Esophagus muscularis mucosa (tissue), 4 donors: ENCODE results near the gene IMPACT. TPM values are rescaled to one million over a fixed set of nuclear protein-coding genes. Genes with fewer than 3 reads are reported as not detected.

Experiments
- DNase-seq: peaks from one replicate; pipeline ENCODE4 v3.0.0-alpha.2; 2017; ENCODE audit errors: extremely low spot score
- H3K27ac ChIP-seq, 4 donors: fragments of 200-600 bp; sonication (generic); replicated peaks in 1 of 4; 1 replicate in 3 of 4; 2 replicates in 1 of 4; pipeline ENCODE4 v1.5.1; 2016 to 2019; ENCODE audit warnings: mild to moderate bottlenecking in 1 of 4
- H3K27me3 ChIP-seq, 4 donors: fragments of 200-600 bp; sonication (generic); one replicate each; pipeline versions ENCODE4 v1.5.1 to v1.6.0; 2016 to 2019
- H3K36me3 ChIP-seq, 4 donors: fragments of 200-600 bp; sonication (generic); one replicate each; pipeline ENCODE4 v1.5.1; 2016 to 2019
- H3K4me1 ChIP-seq, 4 donors: fragments of 200-600 bp; sonication (generic); one replicate each; pipeline ENCODE4 v1.5.1; 2016 to 2019
- H3K4me3 ChIP-seq, 4 donors: fragments of 200-600 bp; sonication (generic); 1 replicate in 2 of 4; 2 replicates in 2 of 4; pipeline ENCODE4 v1.5.1; 2016 to 2019; ENCODE audit warnings: mild to moderate bottlenecking in 4 of 4, moderate library complexity in 1 of 4
- H3K9me3 ChIP-seq, 4 donors: fragments of 200-600 bp; sonication (generic); 1 replicate in 3 of 4; 2 replicates in 1 of 4; pipeline ENCODE4 v1.5.1; 2016 to 2019
- EP300 ChIP-seq: sonication (generic); formaldehyde crosslinking; IDR thresholded peaks from one replicate; pipeline ENCODE4 v1.6.1; 2017; ENCODE audit warnings: antibody characterized with exemption
- POLR2A ChIP-seq: fragments of 450-650 bp; IDR thresholded peaks from one replicate; pipeline ENCODE4 v1.6.1; 2017; ENCODE audit warnings: antibody characterized with exemption, moderate library complexity, mild to moderate bottlenecking, low read depth
- POLR2AphosphoS5 ChIP-seq, 2 donors: sonication (generic); formaldehyde crosslinking; IDR thresholded peaks; one replicate each; pipeline ENCODE4 v1.6.1; 2017; ENCODE audit warnings: antibody characterized with exemption in 2 of 2
- WGBS: methylation state at CpG from one replicate; pipeline ENCODE4 v1.1.5; 2018; 5-methylcytosine and 5-hydroxymethylcytosine counted together
- intact Hi-C: fragments of 100-400 bp; cut with DNase I; formaldehyde crosslinking; loops from one replicate; pipeline ENCODE4 v1.15.1; 2023
- total RNA-seq, 4 donors: library from RNA; depleted of rRNA; stranded (reverse); fragments of >200 nt; gene quantifications; one replicate each; pipeline versions ENCODE4 v1.1.0 to v1.2.1, GENCODE V29; 2016
- TF ChIP-seq, protein P1 (sequence below), 3 experiments: fragments of 200-600 bp in 2 of 3; fragments of 450-650 bp in 1 of 3; sonication (generic) in 2 of 3; IDR thresholded peaks; one replicate each; pipeline ENCODE4 v1.5.1; 2017 to 2019; ENCODE audit warnings: antibody characterized with exemption in 3 of 3, mild to moderate bottlenecking in 2 of 3, moderate library complexity in 1 of 3

The IMPACT gene
- total RNA-seq, 4 donors from 2014 or later, result 16.2 to 18.5 (median 17.4) TPM

DNA sequence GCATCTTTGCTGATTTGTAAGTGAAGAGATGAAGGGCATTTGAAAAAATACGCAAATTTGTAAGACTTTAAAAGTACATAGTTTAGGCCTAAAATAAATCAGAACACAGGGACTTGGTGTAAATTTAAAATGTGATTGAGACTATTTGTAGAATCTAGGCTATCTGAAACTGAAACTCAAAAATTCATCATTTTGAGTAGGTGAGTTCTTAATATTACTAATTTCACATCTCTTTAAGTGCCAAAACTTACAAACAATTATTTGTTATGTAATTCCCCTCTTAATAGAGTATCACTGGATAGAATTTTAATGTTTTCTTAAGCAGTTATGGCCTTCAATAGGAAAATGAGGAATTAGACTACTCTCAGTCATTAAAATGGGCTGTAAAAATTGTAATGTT lies 20.0 kb downstream of the IMPACT start:
- Histone ChIP-seq H3K4me1 (no peaks in the 10 kb centered on the region), H3K27ac (no peak overlapping the region), H3K27me3 (no peaks in the 10 kb centered on the region), H3K4me3 (no peak overlapping the region), H3K9me3 (no peaks in the 10 kb centered on the region), H3K36me3 (peaks cover 39 to 88% (median 61%) of the 10 kb centered on the region in 4 donors)
- TF ChIP-seq POLR2A (no peak), EP300 (no peak)
- WGBS, result 100% methylated on average over 1 of the region's 1 CpG
- no peak for DNase-seq
- intact Hi-C loops, result no loop called here

GRCh38 chr18:24446953-24447538 lies 20.6 kb downstream of the IMPACT start:
- 86% methylated on average over 1 of the region's 1 CpG for WGBS
- Histone ChIP-seq H3K4me1 (no peaks in the 10 kb centered on the region), H3K27me3 (no peaks in the 10 kb centered on the region), H3K27ac (no peak overlapping the region), H3K9me3 (no peaks in the 10 kb centered on the region), H3K36me3 (peaks cover 33 to 88% (median 59%) of the 10 kb centered on the region in 4 donors), H3K4me3 (no peak overlapping the region)
- DNase-seq, result no peak
- intact Hi-C loops, result no loop called here
- TF ChIP-seq, protein P1, sequence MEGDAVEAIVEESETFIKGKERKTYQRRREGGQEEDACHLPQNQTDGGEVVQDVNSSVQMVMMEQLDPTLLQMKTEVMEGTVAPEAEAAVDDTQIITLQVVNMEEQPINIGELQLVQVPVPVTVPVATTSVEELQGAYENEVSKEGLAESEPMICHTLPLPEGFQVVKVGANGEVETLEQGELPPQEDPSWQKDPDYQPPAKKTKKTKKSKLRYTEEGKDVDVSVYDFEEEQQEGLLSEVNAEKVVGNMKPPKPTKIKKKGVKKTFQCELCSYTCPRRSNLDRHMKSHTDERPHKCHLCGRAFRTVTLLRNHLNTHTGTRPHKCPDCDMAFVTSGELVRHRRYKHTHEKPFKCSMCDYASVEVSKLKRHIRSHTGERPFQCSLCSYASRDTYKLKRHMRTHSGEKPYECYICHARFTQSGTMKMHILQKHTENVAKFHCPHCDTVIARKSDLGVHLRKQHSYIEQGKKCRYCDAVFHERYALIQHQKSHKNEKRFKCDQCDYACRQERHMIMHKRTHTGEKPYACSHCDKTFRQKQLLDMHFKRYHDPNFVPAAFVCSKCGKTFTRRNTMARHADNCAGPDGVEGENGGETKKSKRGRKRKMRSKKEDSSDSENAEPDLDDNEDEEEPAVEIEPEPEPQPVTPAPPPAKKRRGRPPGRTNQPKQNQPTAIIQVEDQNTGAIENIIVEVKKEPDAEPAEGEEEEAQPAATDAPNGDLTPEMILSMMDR (IDR thresholded peaks at IDR 0.05), result no peak
- no peak for TF ChIP-seq POLR2AphosphoS5 (IDR thresholded peaks at IDR 0.05)
- TF ChIP-seq POLR2A, result no peak
- TF ChIP-seq EP300, result no peak

- no peak for DNase-seq
- Histone ChIP-seq H3K27me3 (no peaks in the 10 kb centered on the region), H3K4me3 (no peak overlapping the region), H3K9me3 (no peaks in the 10 kb centered on the region), H3K27ac (no peak overlapping the region), H3K4me1 (no peaks in the 10 kb centered on the region), H3K36me3 (peaks cover 28 to 86% (median 53%) of the 10 kb centered on the region in 4 donors)
- no peak for TF ChIP-seq POLR2AphosphoS5 (IDR thresholded peaks at IDR 0.05)
- TF ChIP-seq, protein P1 (IDR thresholded peaks at IDR 0.05), result no peak
- no peak for TF ChIP-seq EP300
- TF ChIP-seq POLR2A, result no peak
- 79% methylated on average over 1 of the region's 1 CpG for WGBS
- intact Hi-C loops, result no loop called here
Observed at GRCh38 chr18:24447961-24448360, 21.5 kb downstream of the IMPACT start.

GRCh38 chr18:24456549-24456948 lies 30.1 kb downstream of the IMPACT start:
- DNase-seq, result no peak
- 95% methylated on average over 4 of the region's 4 CpGs for WGBS
- Histone ChIP-seq H3K36me3 (peaks cover 0 to 18% (median 2%) of the 10 kb centered on the region in 4 donors), H3K27ac (no peak overlapping the region), H3K4me3 (no peak overlapping the region), H3K4me1 (no peaks in the 10 kb centered on the region), H3K27me3 (no peaks in the 10 kb centered on the region), H3K9me3 (no peaks in the 10 kb centered on the region)
- intact Hi-C loops, result no loop called here
- no peak for TF ChIP-seq POLR2A
- TF ChIP-seq EP300, result no peak
- no peak for TF ChIP-seq POLR2AphosphoS5 (IDR thresholded peaks at IDR 0.05)
- TF ChIP-seq, protein P1 (IDR thresholded peaks at IDR 0.05), result no peak

DNA sequence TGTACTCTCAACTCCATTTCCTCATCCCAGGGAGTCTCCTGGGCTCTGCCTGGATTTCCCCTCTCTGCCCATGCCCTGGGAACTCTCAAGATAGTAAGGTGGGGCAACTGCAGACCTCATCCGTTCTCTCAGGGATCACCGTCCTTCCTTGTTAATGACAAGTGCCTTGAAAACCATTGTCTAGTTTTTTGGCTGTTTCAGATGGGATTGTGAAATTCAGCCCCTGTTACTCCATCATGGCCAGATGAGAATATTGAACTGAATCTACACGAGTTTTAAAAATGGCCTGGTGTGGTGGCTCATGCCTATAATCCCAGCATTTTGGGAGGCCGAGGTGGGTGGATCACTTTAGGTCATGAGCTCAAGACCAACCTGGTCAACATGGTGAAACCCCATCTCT lies 33.3 kb downstream of the IMPACT start:
- intact Hi-C loops, result no loop called here
- no peak overlapping the region for H3K4me3 ChIP-seq
- TF ChIP-seq EP300, result no peak
- no peak for TF ChIP-seq POLR2A
- no peak for TF ChIP-seq POLR2AphosphoS5 (IDR thresholded peaks at IDR 0.05)
- TF ChIP-seq, protein P1 (IDR thresholded peaks at IDR 0.05), result no peak
- H3K27me3 ChIP-seq, result no peaks in the 10 kb centered on the region
- H3K27ac ChIP-seq, result no peak overlapping the region
- H3K4me1 ChIP-seq, result no peaks in the 10 kb centered on the region
- DNase-seq, result no peak
- 84% methylated on average over 4 of the region's 4 CpGs for WGBS
- H3K36me3 ChIP-seq, result peaks cover 0 to 4% (median 0%) of the 10 kb centered on the region in 4 donors
- no peaks in the 10 kb centered on the region for H3K9me3 ChIP-seq
